Measurements from ENCODE around the gene OIT3. TPM values are rescaled to one million over a fixed set of nuclear protein-coding genes. Genes with fewer than 3 reads are reported as not detected.

The OIT3 gene
- total and polyA plus RNA-seq, 2 of the 4 experiments (the other 2 are of a cell fraction), result not detected

DNA sequence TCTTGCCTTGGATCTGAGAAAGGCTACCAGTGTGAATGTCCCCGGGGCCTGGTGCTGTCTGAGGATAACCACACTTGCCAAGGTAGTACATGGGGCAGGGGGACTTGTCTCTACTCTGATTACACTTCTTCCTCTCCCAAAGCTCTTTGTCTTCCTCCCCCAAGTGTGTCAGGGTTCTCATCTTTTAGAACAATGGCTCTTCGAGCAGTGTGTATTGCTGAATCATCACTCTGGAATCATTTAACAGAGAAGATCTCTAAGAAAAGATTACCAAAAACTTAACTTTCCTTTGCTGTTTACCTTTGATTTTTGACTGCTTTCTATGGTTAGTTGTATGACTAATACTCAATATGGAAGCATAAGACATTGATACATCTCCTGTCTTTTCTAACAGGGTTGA is 18.2 kb downstream of the OIT3 start:
- no TSS peak for BruUV-seq (replicated peaks)
- Histone ChIP-seq H4K91ac (ENCODE audit: insufficient read depth, low read depth, low read length) (no peak overlapping the region), H2BK20ac (ENCODE audit: low read depth, low read length) (no peak overlapping the region), H3K18ac (ENCODE audit: low read depth, low read length) (no peak overlapping the region), H4K5ac (ENCODE audit: low read depth, low read length) (no peak overlapping the region), H2BK15ac (ENCODE audit: low read depth, low read length) (no peak overlapping the region), H3K14ac (replicated peaks; ENCODE audit: low read depth, low read length) (no peak overlapping the region), H3K4me1 (ENCODE audit: control insufficient read depth, insufficient read depth, low read length) (no peaks in the 10 kb centered on the region), H3K9me3 (ENCODE audit: control insufficient read depth, insufficient read depth, low read length) (no peaks in the 10 kb centered on the region), H2BK5ac (ENCODE audit: low read depth, low read length, poor library complexity, severe bottlenecking) (no peak overlapping the region), H2BK120ac (ENCODE audit: low read depth, low read length) (no peak overlapping the region), H3K56ac (ENCODE audit: extremely low read depth, insufficient read depth, low read length) (no peak overlapping the region), H2AFZ (replicated peaks; ENCODE audit: low read length, poor library complexity) (no peak overlapping the region), H2AK5ac (ENCODE audit: low read depth, low read length) (no peak overlapping the region), H3K4me2 (ENCODE audit: low read depth, low read length) (no peak overlapping the region), H3K27ac (ENCODE audit: insufficient read depth, low read length) (no peak overlapping the region), H3K23ac (ENCODE audit: low read depth, low read length) (no peak overlapping the region), H3K36me3 (ENCODE audit: control insufficient read depth, insufficient read depth, low read length) (no peaks in the 10 kb centered on the region), H3K4ac (ENCODE audit: low read depth, low read length) (no peak overlapping the region), H4K8ac (ENCODE audit: low read depth in 2 of 2, low read length in 2 of 2) (no peak overlapping the region), H3K9ac (ENCODE audit: low read depth, low read length) (no peak overlapping the region), H3K27me3 (ENCODE audit: control insufficient read depth, insufficient read depth, low read length) (no peaks in the 10 kb centered on the region), H2AK9ac (replicated peaks; ENCODE audit: low read depth, low read length, poor library complexity) (no peak overlapping the region), H4K20me1 (ENCODE audit: insufficient read depth, low read length) (no peaks in the 10 kb centered on the region), H3K79me1 (ENCODE audit: low read depth in 1 of 2, low read length in 2 of 2) (no peaks in the 10 kb centered on the region), H3K9me1 (ENCODE audit: insufficient read depth, low read length) (no peaks in the 10 kb centered on the region), H3K4me3 (ENCODE audit: insufficient read depth, low read depth, low read length) (no peak overlapping the region)
- in situ Hi-C loops (cut with MboI; ENCODE audit: low sequenced_read_pairs) (no loop called here), dilution Hi-C loops (cut with HindIII; ENCODE audit: low sequenced_read_pairs, unreplicated experiment) (no loop called here), intact Hi-C loops (cut with micrococcal nuclease) (no loop called here)
- no peak for TF ChIP-seq POLR2A (IDR thresholded peaks at IDR 0.05; ENCODE audit: low read depth, low read length)
- TF ChIP-seq, protein P1, sequence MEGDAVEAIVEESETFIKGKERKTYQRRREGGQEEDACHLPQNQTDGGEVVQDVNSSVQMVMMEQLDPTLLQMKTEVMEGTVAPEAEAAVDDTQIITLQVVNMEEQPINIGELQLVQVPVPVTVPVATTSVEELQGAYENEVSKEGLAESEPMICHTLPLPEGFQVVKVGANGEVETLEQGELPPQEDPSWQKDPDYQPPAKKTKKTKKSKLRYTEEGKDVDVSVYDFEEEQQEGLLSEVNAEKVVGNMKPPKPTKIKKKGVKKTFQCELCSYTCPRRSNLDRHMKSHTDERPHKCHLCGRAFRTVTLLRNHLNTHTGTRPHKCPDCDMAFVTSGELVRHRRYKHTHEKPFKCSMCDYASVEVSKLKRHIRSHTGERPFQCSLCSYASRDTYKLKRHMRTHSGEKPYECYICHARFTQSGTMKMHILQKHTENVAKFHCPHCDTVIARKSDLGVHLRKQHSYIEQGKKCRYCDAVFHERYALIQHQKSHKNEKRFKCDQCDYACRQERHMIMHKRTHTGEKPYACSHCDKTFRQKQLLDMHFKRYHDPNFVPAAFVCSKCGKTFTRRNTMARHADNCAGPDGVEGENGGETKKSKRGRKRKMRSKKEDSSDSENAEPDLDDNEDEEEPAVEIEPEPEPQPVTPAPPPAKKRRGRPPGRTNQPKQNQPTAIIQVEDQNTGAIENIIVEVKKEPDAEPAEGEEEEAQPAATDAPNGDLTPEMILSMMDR (conservative IDR thresholded peaks at IDR 0.05; ENCODE audit: low read depth, low read length), result no peak
- peak; percentile 73 for TF ChIP-seq MAFK (IDR thresholded peaks at IDR 0.05; ENCODE audit: low read depth, low read length)
- no peak for ATAC-seq (ENCODE audit: low read depth)
- POLR2A ChIA-PET (ENCODE audit: unreplicated experiment), result no interaction called here
- CTCF ChIA-PET, result no interaction called here
- DNase-seq, result no peak
- no CpG with 5 or more reads among the region's 2 CpGs for WGBS, 2 experiments (ENCODE audit: extremely low coverage in 2 of 2, insufficient read length in 1 of 2)
